ENCODE measurements around the gene NME1. TPM values are rescaled to one million over a fixed set of nuclear protein-coding genes. Genes with fewer than 3 reads are reported as not detected.
"Not testable (repeated sequence)": the region's sequence is repeated elsewhere in the genome, so short reads cannot be mapped to it uniquely, and the experiment has no call there.

The NME1 gene
- total RNA-seq, 4 donors from 2014 or later = 28.5 to 50.9 (median 38.5) TPM

DNA sequence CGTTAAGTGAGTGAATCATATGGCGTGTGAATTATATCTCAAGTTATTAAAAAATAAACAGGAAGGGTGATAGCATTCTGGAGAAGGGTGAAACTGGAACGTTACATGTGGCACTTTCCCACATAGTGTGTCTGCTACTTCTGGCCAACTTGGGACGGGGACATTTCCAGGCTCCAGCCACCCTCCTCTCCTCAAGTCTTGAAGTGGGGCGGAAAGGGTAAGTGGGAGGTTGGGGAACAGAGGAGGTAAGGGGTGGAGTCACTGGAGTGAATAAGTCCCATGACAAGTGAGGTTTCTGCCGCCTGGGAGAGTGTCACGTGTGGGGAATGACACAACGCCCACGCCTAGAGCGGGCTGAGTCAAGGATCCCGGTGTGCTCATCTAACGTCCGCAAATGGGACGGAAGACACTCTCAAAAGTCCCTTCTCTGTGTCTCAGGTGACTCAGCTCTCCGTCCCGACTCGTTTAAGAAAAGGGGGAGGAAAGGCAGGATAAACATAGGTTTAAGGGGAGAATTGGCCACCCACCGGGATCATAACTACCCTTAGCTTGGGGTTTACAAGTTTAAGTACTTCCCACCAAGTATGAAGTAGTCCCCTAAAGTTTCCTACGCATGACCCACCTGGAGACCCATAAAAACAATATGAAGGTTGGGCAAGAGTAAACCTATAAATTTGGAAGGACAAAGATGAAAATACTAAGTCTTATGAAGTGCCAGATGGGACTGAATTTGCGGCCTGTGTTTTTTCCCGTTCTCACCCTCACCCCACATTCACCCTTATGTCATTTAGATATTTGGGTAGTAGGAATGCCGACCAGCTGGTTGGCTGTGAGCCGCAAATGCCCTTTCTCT, 31.5 kb upstream of the NME1 start:
- no peaks in the 10 kb centered on the region for H3K9me3 ChIP-seq
- no peaks in the 10 kb centered on the region for H3K27me3 ChIP-seq
- TF ChIP-seq, protein P1, sequence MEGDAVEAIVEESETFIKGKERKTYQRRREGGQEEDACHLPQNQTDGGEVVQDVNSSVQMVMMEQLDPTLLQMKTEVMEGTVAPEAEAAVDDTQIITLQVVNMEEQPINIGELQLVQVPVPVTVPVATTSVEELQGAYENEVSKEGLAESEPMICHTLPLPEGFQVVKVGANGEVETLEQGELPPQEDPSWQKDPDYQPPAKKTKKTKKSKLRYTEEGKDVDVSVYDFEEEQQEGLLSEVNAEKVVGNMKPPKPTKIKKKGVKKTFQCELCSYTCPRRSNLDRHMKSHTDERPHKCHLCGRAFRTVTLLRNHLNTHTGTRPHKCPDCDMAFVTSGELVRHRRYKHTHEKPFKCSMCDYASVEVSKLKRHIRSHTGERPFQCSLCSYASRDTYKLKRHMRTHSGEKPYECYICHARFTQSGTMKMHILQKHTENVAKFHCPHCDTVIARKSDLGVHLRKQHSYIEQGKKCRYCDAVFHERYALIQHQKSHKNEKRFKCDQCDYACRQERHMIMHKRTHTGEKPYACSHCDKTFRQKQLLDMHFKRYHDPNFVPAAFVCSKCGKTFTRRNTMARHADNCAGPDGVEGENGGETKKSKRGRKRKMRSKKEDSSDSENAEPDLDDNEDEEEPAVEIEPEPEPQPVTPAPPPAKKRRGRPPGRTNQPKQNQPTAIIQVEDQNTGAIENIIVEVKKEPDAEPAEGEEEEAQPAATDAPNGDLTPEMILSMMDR (IDR thresholded peaks at IDR 0.05) = no peak
- peak; percentile 83 to 94 for TF ChIP-seq POLR2A (IDR thresholded peaks at IDR 0.05)
- peak overlapping the region; percentile 99 to 100 (median 99) for H3K27ac ChIP-seq
- H3K36me3 ChIP-seq = no peaks in the 10 kb centered on the region
- 20 to 26% methylated on average over 23 of the region's 23 CpGs for WGBS, 2 donors
- H3K4me1 ChIP-seq = peaks cover 26 to 31% of the 10 kb centered on the region in 2 donors
- H3K4me3 ChIP-seq (replicated peaks in 1 of 3) = peak overlapping the region in 1 of 3 donors; percentile 43
- intact Hi-C loops (cut with DNase I) = no loop called here
- peak; percentile 94 to 95 for DNase-seq

DNA sequence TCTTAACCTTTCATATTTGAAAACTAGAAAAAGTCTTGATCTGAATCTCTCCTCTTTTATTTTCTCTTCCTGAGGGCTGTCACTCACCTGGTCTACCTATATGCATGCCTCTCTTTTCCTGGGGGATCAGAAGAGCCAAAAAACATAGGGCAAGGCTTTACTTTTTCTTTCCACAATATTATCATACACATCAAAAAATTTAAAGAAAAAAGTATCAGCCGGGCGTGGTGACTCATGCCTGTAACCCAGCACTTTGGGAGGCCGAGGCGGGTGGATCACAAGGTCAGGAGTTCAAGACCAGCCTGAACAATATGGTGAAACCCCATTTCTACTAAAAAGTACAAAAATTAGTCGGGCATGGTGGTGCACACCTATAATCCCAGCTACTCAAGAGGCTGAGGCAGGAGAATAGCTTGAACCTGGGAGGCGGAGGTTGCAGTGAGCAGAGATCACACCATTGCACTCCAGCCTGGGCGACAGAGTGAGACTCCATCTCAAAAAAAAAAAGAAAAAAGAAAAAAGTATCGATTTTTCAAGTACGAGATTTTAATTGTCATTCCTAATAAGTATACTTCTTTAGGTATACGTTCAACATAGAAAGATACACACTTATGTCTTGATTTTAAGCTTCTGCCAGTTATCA, 30.8 kb upstream of the NME1 start:
- DNase-seq; H3K36me3 ChIP-seq; H3K9me3 ChIP-seq; intact Hi-C loops (cut with DNase I); H3K27me3 ChIP-seq; H3K4me3 ChIP-seq (replicated peaks in 1 of 3): not testable (repeated sequence)
- 93 to 95% methylated on average over 10 of the region's 10 CpGs for WGBS, 2 donors
- Histone ChIP-seq H3K27ac (peak overlapping the region; percentile 99 to 100 (median 99)), H3K4me1 (peaks cover 20 to 25% of the 10 kb centered on the region in 2 donors)

DNA sequence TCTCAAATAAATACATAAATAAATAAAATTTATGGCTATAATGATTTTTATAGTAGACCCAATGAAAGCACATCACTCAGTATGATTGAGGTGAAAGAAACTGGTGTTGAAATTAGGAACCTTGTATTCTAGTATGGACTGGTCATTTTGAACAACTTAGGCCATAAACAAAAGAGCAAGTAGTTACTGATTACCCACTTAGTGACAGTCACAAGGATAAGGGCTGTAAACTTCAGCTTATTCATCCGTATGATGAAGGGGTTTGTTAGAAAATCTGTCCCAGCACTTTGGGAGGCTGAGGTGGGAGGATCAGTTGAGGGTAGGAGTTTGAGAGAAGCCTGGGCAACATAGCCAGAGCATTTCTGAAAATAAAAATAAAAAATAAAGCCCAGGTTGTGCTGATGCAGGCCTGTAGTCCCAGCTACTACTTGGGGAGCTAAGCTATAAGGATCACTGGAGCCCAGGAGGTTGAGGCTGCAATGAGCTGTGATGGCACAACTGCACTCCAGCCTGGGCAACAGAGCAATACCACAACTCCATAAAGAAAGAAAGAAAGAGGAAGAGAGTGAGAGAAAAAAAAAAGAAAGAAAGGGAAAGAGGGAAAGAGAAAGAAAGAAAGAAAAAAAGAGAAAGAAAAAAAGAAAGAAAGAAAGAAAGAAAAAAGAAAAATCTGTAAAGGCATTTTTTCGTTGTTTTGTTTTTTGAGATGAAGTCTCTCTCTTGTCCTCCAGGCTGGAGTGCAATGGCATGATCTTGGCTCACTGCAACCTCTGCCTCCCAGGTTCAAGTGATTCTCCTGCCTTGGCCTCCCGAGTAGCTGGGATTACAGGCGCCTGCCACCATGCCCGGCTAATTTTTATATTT, 28.5 kb upstream of the NME1 start:
- H3K4me3 ChIP-seq (replicated peaks in 1 of 3) = no peak overlapping the region
- TF ChIP-seq, protein P1 (IDR thresholded peaks at IDR 0.05) = no peak
- no peak for TF ChIP-seq POLR2A (IDR thresholded peaks at IDR 0.05)
- 91 to 93% methylated on average over 5 of the region's 5 CpGs for WGBS, 2 donors
- no peaks in the 10 kb centered on the region for H3K9me3 ChIP-seq
- peaks cover 10 to 20% of the 10 kb centered on the region in 2 donors for H3K4me1 ChIP-seq
- H3K36me3 ChIP-seq = no peaks in the 10 kb centered on the region
- no peaks in the 10 kb centered on the region for H3K27me3 ChIP-seq
- DNase-seq = no peak
- intact Hi-C loops (cut with DNase I) = no loop called here
- H3K27ac ChIP-seq = peak overlapping the region in 2 of 3 donors; percentile 2 to 16

DNA sequence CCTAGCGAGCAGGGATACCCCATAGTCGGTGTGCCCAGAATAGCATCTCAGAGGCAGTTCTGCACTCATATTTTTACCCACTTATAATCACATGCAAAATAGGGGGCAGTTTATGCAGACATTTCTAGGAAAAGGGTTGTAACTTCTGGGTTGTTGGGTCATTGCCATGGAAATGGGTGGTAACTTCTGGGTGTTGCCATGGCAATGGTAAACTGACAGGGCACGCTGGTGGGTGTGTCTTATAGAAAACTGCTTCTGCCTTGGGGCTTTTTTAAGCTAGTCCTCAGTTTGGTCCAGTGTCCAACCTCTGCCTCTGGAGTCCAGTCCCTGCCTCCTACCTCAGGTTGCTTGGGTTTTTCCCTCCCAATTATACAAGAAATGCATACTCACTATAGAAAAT, 25.3 kb upstream of the NME1 start:
- intact Hi-C loops (cut with DNase I) = no loop called here
- Histone ChIP-seq H3K4me1 (peaks cover 3 to 27% of the 10 kb centered on the region in 2 donors), H3K27me3 (no peaks in the 10 kb centered on the region), H3K9me3 (no peaks in the 10 kb centered on the region), H3K27ac (no peak overlapping the region), H3K4me3 (replicated peaks in 1 of 3) (no peak overlapping the region), H3K36me3 (no peaks in the 10 kb centered on the region)
- DNase-seq = no peak
- TF ChIP-seq POLR2A (IDR thresholded peaks at IDR 0.05) = no peak
- 71 to 72% methylated on average over 3 of the region's 3 CpGs for WGBS, 2 donors

DNA sequence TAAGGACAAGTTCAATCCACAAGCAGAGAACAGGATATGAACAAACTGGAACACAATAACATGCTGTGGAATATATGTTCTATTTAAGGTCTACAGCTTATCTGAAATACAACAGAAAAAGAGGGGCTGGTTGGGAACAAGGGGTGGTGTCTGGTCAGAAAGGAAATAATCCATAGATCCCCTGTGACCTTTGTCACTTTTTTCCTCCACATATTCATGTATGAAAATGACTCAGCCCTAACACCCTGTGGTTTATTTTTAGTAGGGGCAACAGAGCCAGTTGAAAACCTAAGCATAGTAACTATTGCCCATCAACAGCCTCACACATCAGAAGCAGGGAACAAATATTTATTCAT, 20.4 kb upstream of the NME1 start:
- intact Hi-C loops (cut with DNase I) = no loop called here
- TF ChIP-seq, protein P1 (IDR thresholded peaks at IDR 0.05) = no peak
- TF ChIP-seq POLR2A (IDR thresholded peaks at IDR 0.05) = no peak
- no peak overlapping the region for H3K4me3 ChIP-seq (replicated peaks in 1 of 3)
- H3K36me3 ChIP-seq = no peaks in the 10 kb centered on the region
- H3K27me3 ChIP-seq = no peaks in the 10 kb centered on the region
- H3K4me1 ChIP-seq = peaks cover 7 to 25% of the 10 kb centered on the region in 2 donors
- H3K27ac ChIP-seq = peak overlapping the region; percentile 40 to 79 (median 41)
- no peaks in the 10 kb centered on the region for H3K9me3 ChIP-seq
- no peak for DNase-seq
